Measurements from ENCODE around the gene CEBPG. TPM values are rescaled to one million over a fixed set of nuclear protein-coding genes. Genes with fewer than 3 reads are reported as not detected.

CEBPG gene
- total RNA-seq, 6 experiments from 2014 or later = 10.0 to 11.2 (median 10.4) TPM

GRCh38 chr19:33406521-33407139, 33.1 kb downstream of the CEBPG start:
- TF ChIP-seq CTCF (IDR thresholded peaks at IDR 0.05) = peak; percentile 99

GRCh38 chr19:33407140-33407551, 33.6 kb downstream of the CEBPG start:
- no peak for DNase-seq
- Mint-ChIP-seq H3K9me3 (no peaks in the 10 kb centered on the region), H3K4me3 (no peak overlapping the region), H3K27ac (no peak overlapping the region), H3K36me3 (ENCODE audit: low read depth) (no peaks in the 10 kb centered on the region), H3K27me3 (ENCODE audit: insufficient read depth) (no peaks in the 10 kb centered on the region), H3K4me1 (ENCODE audit: low read depth) (no peaks in the 10 kb centered on the region)
- TF ChIP-seq CTCF (IDR thresholded peaks at IDR 0.05) = no peak; the same call in none of the 2 replicates

More at GRCh38 chr19:33406521-33407139, 33.1 kb downstream of the CEBPG start:
- Mint-ChIP-seq H3K27ac (no peak overlapping the region), H3K27me3 (ENCODE audit: insufficient read depth) (no peaks in the 10 kb centered on the region), H3K36me3 (ENCODE audit: low read depth) (no peaks in the 10 kb centered on the region), H3K9me3 (no peaks in the 10 kb centered on the region), H3K4me3 (no peak overlapping the region), H3K4me1 (ENCODE audit: low read depth) (no peaks in the 10 kb centered on the region)
- DNase-seq = peak; percentile 27

GRCh38 chr19:33407716-33408115, 34.2 kb downstream of the CEBPG start:
- H3K27me3 Mint-ChIP-seq (ENCODE audit: insufficient read depth) = no peaks in the 10 kb centered on the region
- no peaks in the 10 kb centered on the region for H3K9me3 Mint-ChIP-seq
- H3K4me1 Mint-ChIP-seq (ENCODE audit: low read depth) = no peaks in the 10 kb centered on the region
- H3K36me3 Mint-ChIP-seq (ENCODE audit: low read depth) = no peaks in the 10 kb centered on the region
- H3K4me3 Mint-ChIP-seq = no peak overlapping the region
- no peak for TF ChIP-seq CTCF (IDR thresholded peaks at IDR 0.05)
- DNase-seq = no peak
- H3K27ac Mint-ChIP-seq = no peak overlapping the region

- Mint-ChIP-seq H3K27ac (no peak overlapping the region), H3K4me1 (ENCODE audit: low read depth) (no peaks in the 10 kb centered on the region), H3K4me3 (no peak overlapping the region), H3K9me3 (no peaks in the 10 kb centered on the region), H3K36me3 (ENCODE audit: low read depth) (no peaks in the 10 kb centered on the region), H3K27me3 (ENCODE audit: insufficient read depth) (no peaks in the 10 kb centered on the region)
- DNase-seq = no peak
- TF ChIP-seq CTCF (IDR thresholded peaks at IDR 0.05) = no peak
Measured at GRCh38 chr19:33408116-33408515, 34.6 kb downstream of the CEBPG start.

- no peaks in the 10 kb centered on the region for H3K36me3 Mint-ChIP-seq (ENCODE audit: low read depth)
- H3K27ac Mint-ChIP-seq = no peak overlapping the region
- no peak for DNase-seq
- no peaks in the 10 kb centered on the region for H3K27me3 Mint-ChIP-seq (ENCODE audit: insufficient read depth)
- H3K9me3 Mint-ChIP-seq = no peaks in the 10 kb centered on the region
- H3K4me1 Mint-ChIP-seq (ENCODE audit: low read depth) = no peaks in the 10 kb centered on the region
- H3K4me3 Mint-ChIP-seq = no peak overlapping the region
- no peak for TF ChIP-seq CTCF (IDR thresholded peaks at IDR 0.05)
Measured at GRCh38 chr19:33408538-33409434, 35.3 kb downstream of the CEBPG start.
